ENCODE data around the gene PODXL2.

PODXL2 gene

GRCh38 chr3:127670761-127671522, 42.0 kb downstream of the PODXL2 start:
- H3K4me3 ChIP-seq (ENCODE audit: low read depth, low read length) = no peak overlapping the region
- DNase-seq (ENCODE audit: low read depth) = no peak
- no peak for TF ChIP-seq CTCF (IDR thresholded peaks at IDR 0.05; ENCODE audit: insufficient read depth, low read depth, low read length, missing control alignments)

GRCh38 chr3:127671523-127672428, 42.8 kb downstream of the PODXL2 start:
- peak overlapping the region; percentile 76 for H3K4me3 ChIP-seq (ENCODE audit: low read depth, low read length)
- DNase-seq (ENCODE audit: low read depth) = peak; percentile 36
- TF ChIP-seq CTCF (IDR thresholded peaks at IDR 0.05; ENCODE audit: insufficient read depth, low read depth, low read length, missing control alignments) = no peak

GRCh38 chr3:127672429-127673190, 43.6 kb downstream of the PODXL2 start, which contains the start of gene ABTB1:
Gene ABTB1, plus strand, starts transcription at chr3:127672952. Its CDS starts 74 bp downstream, at chr3:127673026.
- peak within 1 kb of the TSS; percentile 76 for H3K4me3 ChIP-seq (ENCODE audit: low read depth, low read length)
- no peak for TF ChIP-seq CTCF (IDR thresholded peaks at IDR 0.05; ENCODE audit: insufficient read depth, low read depth, low read length, missing control alignments)
- DNase-seq (ENCODE audit: low read depth) = peak; percentile 90

GRCh38 chr3:127673191-127674100, 44.5 kb downstream of the PODXL2 start:
- DNase-seq (ENCODE audit: low read depth) = peak; percentile 56
- H3K4me3 ChIP-seq (ENCODE audit: low read depth, low read length) = peak overlapping the region; percentile 61
- TF ChIP-seq CTCF (IDR thresholded peaks at IDR 0.05; ENCODE audit: insufficient read depth, low read depth, low read length, missing control alignments) = no peak

- DNase-seq (ENCODE audit: low read depth) = no peak
- TF ChIP-seq CTCF (IDR thresholded peaks at IDR 0.05; ENCODE audit: insufficient read depth, low read depth, low read length, missing control alignments) = no peak
- H3K4me3 ChIP-seq (ENCODE audit: low read depth, low read length) = no peak overlapping the region
Observed at GRCh38 chr3:127674101-127674721, 45.2 kb downstream of the PODXL2 start.
